Stimulated activated CD4-positive, alpha-beta T cell treated with anti-CD3 and anti-CD28 coated beads, Interleukin-2, amount 100 ng/mL, for 24 hours (primary cell): ENCODE data around the gene MCOLN2.

Experiments used
- DNase-seq, 2 donors: peaks; one replicate each; pipeline ENCODE4 v3.0.0-alpha.2; 2020

The MCOLN2 gene

GRCh38 chr1:84890566-84890965 is 106.3 kb downstream of the MCOLN2 start:
- DNase-seq = no peak

DNA sequence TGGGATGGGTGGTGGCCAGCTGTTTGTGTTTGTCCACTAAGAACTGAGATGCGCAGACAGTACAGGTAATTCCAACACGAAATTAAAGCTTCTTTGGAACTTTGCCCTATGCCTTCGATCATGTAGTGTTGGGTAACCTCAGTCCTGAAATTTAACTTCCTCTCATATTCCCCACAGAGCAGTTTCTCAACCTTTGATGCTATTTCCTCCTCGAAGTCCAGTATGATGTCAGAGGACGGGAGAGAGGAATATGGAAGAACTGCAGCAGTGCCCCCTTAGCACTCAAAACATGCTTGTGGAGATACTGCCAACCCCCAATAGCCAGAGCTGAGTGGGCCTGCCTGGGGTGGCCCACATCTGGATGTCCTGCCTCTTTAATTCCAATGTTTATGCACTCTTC is 107.5 kb downstream of the MCOLN2 start:
- DNase-seq = no peak

- DNase-seq = peak in 1 of 2 donors; percentile 10
These were observed 108.2 kb downstream of the MCOLN2 start for GRCh38 chr1:84888753-84889152.

DNA sequence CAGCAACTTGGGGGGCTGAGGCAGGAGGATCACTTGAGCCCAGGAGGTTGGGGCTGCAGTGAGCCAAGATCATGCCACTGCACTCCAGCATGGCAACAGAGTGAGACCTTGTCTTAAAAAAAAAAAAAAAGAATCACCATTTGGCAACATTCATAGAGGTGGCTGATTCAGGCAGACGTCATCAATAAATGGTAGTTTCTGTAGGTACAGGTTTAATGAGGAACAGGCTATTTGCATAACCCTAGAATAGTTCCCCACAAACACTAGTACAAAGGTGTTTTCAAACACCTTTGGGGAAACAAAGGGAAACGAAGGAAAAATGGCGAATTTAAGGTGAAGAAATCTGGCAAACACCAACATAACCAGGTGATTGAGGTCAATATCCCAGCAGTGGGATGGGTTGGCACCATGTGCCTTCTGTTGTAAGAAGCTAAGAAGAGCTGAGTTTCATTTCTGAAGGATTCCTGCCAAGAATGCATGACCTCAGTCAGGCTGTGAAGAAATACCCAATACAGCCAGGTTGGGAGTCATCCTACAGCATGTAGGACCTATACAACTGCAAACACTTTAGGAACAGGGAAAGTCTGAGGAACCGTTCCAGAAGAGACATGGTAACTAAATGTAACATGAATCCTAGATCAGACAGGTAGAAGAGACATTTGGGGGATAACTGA is 109.5 kb downstream of the MCOLN2 start:
- DNase-seq = no peak

DNA sequence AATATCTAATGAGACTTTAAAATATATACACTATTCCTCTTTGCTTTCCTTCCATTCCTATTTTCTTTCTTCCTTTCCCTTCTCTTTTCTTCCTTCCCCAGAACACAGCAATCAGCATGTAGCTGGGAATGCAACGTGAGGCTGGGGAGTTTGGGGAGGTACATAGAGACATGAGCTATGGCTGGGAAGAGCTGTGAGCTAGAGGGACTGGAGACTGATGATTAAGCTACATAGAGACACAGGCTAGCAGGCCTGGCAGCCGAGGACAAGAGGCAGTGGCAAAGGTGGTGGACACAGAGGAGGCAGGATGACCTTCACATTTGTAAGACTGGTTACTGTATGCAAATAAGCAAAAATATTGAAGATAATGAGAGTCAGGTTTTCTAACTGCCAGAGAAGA is 111.4 kb downstream of the MCOLN2 start:
- DNase-seq = no peak

- DNase-seq = no peak
These were observed 112.1 kb downstream of the MCOLN2 start for GRCh38 chr1:84884671-84885389.

GRCh38 chr1:84883286-84883685 is 113.6 kb downstream of the MCOLN2 start:
- DNase-seq = no peak

GRCh38 chr1:84877592-84877991 is 119.3 kb downstream of the MCOLN2 start:
- DNase-seq = no peak

GRCh38 chr1:84876353-84876752 is 120.6 kb downstream of the MCOLN2 start:
- no peak for DNase-seq
